ENCODE results near the gene RHBG. TPM values are rescaled to one million over a fixed set of nuclear protein-coding genes. Genes with fewer than 3 reads are reported as not detected.

RHBG gene
- total RNA-seq, 2 donors from 2014 or later = 0.85 TPM; not detected in 1

DNA sequence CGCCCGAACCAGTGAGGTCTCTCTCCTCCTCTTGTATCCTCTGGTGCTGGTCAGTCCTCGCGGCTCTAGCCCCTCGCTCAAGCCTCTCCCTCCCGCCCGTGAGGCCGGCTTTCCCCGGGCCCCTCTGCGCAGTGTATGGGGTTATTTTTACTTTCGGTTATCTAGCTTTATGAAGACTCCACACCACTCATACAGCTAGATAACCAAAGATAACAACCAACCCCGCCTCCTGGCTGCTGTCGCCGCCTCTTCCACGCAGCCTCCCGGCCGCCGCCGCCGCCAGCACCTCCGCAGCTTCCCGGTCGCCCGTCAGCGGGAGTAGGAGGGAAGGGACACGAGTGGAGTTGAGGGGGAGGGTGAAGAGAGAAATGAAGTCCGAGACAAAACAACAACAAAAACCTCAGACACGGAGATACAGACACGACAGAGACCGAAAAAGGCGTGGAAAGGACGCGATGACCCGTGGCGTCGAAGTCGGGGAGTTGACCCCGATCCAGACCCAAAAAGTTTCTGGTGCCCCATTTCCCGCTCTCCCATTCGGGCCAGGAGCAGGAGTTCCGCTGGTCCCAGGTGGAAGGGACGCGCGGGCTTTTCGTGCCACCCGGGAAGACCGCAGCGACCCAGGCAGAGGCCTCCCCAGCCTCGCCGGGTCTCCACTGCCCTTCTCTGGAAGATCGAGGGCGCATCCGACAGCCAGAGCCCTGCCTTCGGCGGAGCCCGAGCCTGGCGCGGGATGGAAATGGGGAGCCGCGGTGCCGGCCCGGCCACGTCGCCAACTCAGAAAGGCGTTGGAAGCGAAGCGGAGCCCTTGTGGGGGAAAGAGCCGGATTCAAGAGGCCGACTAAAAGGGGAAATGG is 51.4 kb downstream of the RHBG start:
- Histone ChIP-seq H3K4me1 (replicated peaks) (peaks cover 9% of the 10 kb centered on the region), H3K27ac (no peak overlapping the region), H3K36me3 (no peaks in the 10 kb centered on the region), H3K9me3 (no peaks in the 10 kb centered on the region), H3K27me3 (replicated peaks; ENCODE audit: insufficient read depth) (peaks cover 33% of the 10 kb centered on the region), H3K4me3 (no peak overlapping the region)
- 7% methylated on average over 69 of the region's 69 CpGs for WGBS
- intact Hi-C loops (cut with DNase I) = no loop called here
- TF ChIP-seq, protein P1, sequence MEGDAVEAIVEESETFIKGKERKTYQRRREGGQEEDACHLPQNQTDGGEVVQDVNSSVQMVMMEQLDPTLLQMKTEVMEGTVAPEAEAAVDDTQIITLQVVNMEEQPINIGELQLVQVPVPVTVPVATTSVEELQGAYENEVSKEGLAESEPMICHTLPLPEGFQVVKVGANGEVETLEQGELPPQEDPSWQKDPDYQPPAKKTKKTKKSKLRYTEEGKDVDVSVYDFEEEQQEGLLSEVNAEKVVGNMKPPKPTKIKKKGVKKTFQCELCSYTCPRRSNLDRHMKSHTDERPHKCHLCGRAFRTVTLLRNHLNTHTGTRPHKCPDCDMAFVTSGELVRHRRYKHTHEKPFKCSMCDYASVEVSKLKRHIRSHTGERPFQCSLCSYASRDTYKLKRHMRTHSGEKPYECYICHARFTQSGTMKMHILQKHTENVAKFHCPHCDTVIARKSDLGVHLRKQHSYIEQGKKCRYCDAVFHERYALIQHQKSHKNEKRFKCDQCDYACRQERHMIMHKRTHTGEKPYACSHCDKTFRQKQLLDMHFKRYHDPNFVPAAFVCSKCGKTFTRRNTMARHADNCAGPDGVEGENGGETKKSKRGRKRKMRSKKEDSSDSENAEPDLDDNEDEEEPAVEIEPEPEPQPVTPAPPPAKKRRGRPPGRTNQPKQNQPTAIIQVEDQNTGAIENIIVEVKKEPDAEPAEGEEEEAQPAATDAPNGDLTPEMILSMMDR (IDR thresholded peaks at IDR 0.05) = no peak
- TF ChIP-seq POLR2A (IDR thresholded peaks at IDR 0.05) = no peak
- no peak for TF ChIP-seq POLR2AphosphoS5 (IDR thresholded peaks at IDR 0.05)
- no peak for DNase-seq (ENCODE audit: low spot score)

DNA sequence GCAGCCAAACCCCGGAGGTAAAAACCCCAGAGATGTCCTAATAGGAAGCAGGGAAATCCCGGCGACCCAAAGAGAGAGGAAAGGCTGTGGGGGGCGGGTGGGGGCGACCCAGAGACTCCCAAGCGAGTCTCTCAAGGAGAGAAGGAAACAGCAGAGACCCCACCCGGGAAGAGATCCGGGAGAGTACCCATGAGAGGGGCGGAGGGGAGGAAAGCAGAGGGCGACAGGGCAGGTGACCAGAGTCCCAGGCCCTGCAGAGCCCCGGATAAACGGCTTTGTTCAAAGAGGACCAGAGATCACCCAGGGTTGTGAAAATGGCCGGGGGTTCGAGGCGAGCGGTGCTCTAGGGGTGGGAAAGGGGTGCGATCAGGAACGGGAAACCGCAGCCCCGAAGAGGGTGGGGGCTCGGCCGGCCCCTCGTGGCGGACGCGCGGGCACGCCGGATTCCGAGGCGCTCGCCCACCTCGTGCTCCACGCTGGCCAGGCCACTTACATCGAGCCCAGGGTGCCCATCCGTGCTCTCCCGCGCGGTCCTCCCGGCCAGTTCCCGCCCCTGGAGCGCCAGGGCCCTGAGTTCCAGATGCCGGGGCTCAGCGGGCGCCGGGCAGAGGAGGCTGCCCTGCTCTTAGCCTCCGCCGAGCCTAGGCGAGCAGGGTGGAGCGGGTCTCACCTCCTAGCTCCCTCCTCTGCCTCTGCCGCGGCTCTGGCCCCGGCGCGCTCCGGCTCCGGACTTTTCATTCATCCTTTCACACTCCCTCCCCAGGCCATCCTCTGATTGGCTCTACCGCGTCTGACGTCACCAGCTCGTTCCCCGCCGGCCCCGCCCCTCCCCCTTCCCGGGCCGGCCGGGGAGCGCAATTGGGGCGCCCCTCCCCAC is 52.3 kb downstream of the RHBG start:
- Histone ChIP-seq H3K9me3 (no peaks in the 10 kb centered on the region), H3K4me3 (peak overlapping the region in 1 of 2 donors; percentile 12), H3K36me3 (no peaks in the 10 kb centered on the region), H3K27ac (no peak overlapping the region), H3K27me3 (replicated peaks; ENCODE audit: insufficient read depth) (peaks cover 29% of the 10 kb centered on the region), H3K4me1 (replicated peaks) (peaks cover 9% of the 10 kb centered on the region)
- intact Hi-C loops (cut with DNase I) = no loop called here
- DNase-seq (ENCODE audit: low spot score) = peak; percentile 67
- 2% methylated on average over 53 of the region's 69 CpGs for WGBS
- TF ChIP-seq, protein P1 (IDR thresholded peaks at IDR 0.05) = no peak
- TF ChIP-seq POLR2A (IDR thresholded peaks at IDR 0.05) (no peak), POLR2AphosphoS5 (IDR thresholded peaks at IDR 0.05) (peak; percentile 65)

GRCh38 chr1:156421939-156422601 is 53.1 kb downstream of the RHBG start:
- no peaks in the 10 kb centered on the region for H3K36me3 ChIP-seq
- H3K4me3 ChIP-seq = peak overlapping the region in 1 of 2 donors; percentile 12
- TF ChIP-seq POLR2A (IDR thresholded peaks at IDR 0.05) = no peak
- no peak for TF ChIP-seq POLR2AphosphoS5 (IDR thresholded peaks at IDR 0.05)
- intact Hi-C loops (cut with DNase I) = no loop called here
- no peak for DNase-seq (ENCODE audit: low spot score)
- H3K27ac ChIP-seq = no peak overlapping the region
- 23% methylated on average over 12 of the region's 12 CpGs for WGBS
- peaks cover 29% of the 10 kb centered on the region for H3K27me3 ChIP-seq (replicated peaks; ENCODE audit: insufficient read depth)
- peaks cover 9% of the 10 kb centered on the region for H3K4me1 ChIP-seq (replicated peaks)
- H3K9me3 ChIP-seq = no peaks in the 10 kb centered on the region

DNA sequence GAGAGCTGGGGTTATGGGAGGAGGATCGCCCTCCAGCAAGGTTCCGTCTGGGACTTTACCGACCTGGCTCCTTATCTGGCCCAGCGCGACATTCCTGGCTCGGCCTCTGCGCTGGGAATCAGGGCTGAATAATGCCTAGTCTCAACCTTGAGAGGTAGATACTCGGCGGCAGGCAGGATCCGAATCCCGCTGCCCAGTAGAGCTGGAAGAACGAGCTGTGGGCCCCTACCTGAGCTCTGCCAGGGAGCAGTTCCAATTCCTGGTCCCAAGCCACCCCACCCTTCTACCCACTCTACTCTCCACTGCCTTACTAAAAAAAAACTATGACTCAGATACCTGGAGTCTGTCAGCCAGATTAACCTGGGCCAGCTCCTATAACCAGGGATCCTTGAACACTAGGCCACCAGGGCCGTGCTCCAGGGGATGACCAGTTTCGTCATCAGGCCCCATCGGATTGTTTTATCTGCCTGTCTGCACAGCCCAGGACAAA is 53.6 kb downstream of the RHBG start:
- Histone ChIP-seq H3K27ac (no peak overlapping the region), H3K4me1 (replicated peaks) (peaks cover 9% of the 10 kb centered on the region), H3K9me3 (no peaks in the 10 kb centered on the region), H3K36me3 (no peaks in the 10 kb centered on the region), H3K4me3 (no peak overlapping the region), H3K27me3 (replicated peaks; ENCODE audit: insufficient read depth) (peaks cover 29% of the 10 kb centered on the region)
- 30% methylated on average over 15 of the region's 15 CpGs for WGBS
- no peak for DNase-seq (ENCODE audit: low spot score)
- TF ChIP-seq POLR2AphosphoS5 (IDR thresholded peaks at IDR 0.05) = no peak
- TF ChIP-seq, protein P1 (IDR thresholded peaks at IDR 0.05) = no peak
- no peak for TF ChIP-seq POLR2A (IDR thresholded peaks at IDR 0.05)
- intact Hi-C loops (cut with DNase I) = no loop called here

Measured in prostate gland (tissue), 2 donors.